Activated naive CD4-positive, alpha-beta T cell treated with anti-CD3 and anti-CD28 coated beads, Interleukin-2, amount 10 ng/mL, durations not matched to agents 7 days and 5 days (primary cell): ENCODE data around the gene CTNNBL1.

Experiments
- CTCF ChIA-PET: fragments of 350-600 bp; sonication (Branson Sonifier 250); formaldehyde crosslinking; loops from one replicate; lab custom pipeline; 2021; ENCODE audit warnings: antibody characterized with exemption; lab: Charles Lee
- DNase-seq: peaks from one replicate; pipeline ENCODE4 v3.0.0-alpha.2; 2020
- H3K27ac Mint-ChIP-seq: one replicate; pipeline ENCODE4 v1.8.0; 2021; ENCODE audit warnings: mild to moderate bottlenecking, moderate library complexity, mixed read lengths
- H3K27me3 Mint-ChIP-seq: one replicate; pipeline ENCODE4 v1.8.0; 2021; ENCODE audit warnings: mild to moderate bottlenecking, mixed read lengths
- H3K36me3 Mint-ChIP-seq: one replicate; pipeline ENCODE4 v1.8.0; 2021; ENCODE audit warnings: mixed read lengths
- H3K4me1 Mint-ChIP-seq: one replicate; pipeline ENCODE4 v1.8.0; 2021; ENCODE audit warnings: mixed read lengths
- H3K4me3 Mint-ChIP-seq: one replicate; pipeline ENCODE4 v1.8.0; 2021; ENCODE audit warnings: mild to moderate bottlenecking, moderate library complexity, mixed read lengths
- H3K9me3 Mint-ChIP-seq: one replicate; pipeline ENCODE4 v1.8.0; 2021; ENCODE audit warnings: mixed read lengths

CTNNBL1 gene

DNA sequence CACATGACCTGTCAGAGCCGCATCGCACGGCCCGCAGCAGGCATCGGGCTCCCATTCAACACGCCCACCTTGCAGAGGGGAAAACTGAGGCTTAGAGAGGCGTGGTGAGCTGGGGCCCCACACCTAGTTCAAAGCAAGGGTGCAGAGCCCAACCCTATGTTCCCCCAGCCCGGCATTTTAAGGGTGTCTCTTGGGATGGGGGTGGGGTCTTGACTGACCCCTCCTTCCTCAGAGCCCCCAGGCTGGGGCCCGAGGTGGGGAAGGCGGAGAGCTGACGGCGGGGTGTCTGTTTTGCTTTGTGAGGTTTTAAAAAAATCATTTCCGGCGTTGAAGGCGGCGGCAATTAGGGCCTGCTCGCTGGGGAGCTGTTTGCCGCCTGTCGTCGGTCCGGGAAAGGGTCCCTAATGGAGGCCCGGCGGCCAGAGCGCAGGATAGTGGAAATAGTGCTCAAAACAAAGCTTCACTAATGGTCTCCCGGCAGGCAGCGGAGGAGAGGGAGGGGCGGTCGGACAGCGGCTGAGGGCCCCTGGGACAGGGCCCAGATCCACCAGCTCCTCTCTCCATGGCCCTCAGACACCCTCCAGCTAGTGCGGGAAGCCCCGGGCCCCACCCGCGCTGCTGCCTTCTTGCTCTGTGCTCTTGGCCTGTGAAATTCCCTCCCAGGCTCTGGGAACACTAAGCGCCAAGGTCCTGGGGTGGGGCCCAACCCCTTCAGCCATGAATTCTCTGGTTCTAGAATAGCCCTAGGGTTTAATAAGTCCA lies 221.0 kb downstream of the CTNNBL1 start:
- CTCF ChIA-PET: interaction anchor here (0.5 to 1.5 kb wide), 4 partner anchors 12 to 459 kb away, joined by 3 to 5 read pairs (median 3); partner anchors contain the start of gene VSTM2L
- Mint-ChIP-seq H3K4me1 (peaks cover 18% of the 10 kb centered on the region), H3K27me3 (peaks cover 88% of the 10 kb centered on the region), H3K36me3 (no peaks in the 10 kb centered on the region), H3K27ac (no peak overlapping the region), H3K9me3 (no peaks in the 10 kb centered on the region), H3K4me3 (no peak overlapping the region)
- DNase-seq: peak; percentile 52

DNA sequence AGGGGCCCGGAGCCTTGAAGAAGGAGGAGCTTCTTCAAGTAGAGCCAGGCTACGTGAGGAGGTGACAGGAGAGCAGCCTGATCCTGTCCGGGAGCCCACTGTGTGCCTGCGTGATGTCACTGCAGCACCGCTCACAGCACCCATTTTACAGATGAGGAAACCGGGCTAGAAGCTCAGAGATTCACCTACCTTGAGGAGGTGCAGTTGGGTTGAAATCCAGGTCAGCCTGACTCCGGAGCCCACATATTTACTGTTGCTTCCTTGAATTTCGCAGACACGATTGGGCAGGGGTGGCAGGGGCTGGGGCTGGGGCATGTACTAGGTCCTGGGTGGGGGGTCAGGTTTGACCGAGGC lies 221.6 kb downstream of the CTNNBL1 start:
- Mint-ChIP-seq H3K36me3 (no peaks in the 10 kb centered on the region), H3K4me1 (peaks cover 18% of the 10 kb centered on the region), H3K9me3 (no peaks in the 10 kb centered on the region), H3K27me3 (peaks cover 90% of the 10 kb centered on the region), H3K4me3 (no peak overlapping the region), H3K27ac (no peak overlapping the region)
- CTCF ChIA-PET: interaction anchor here (0.9 to 1.5 kb wide), 3 partner anchors 13 to 77 kb away, joined by 3 to 5 read pairs (median 3); partner anchors contain the start of gene VSTM2L
- no peak for DNase-seq

DNA sequence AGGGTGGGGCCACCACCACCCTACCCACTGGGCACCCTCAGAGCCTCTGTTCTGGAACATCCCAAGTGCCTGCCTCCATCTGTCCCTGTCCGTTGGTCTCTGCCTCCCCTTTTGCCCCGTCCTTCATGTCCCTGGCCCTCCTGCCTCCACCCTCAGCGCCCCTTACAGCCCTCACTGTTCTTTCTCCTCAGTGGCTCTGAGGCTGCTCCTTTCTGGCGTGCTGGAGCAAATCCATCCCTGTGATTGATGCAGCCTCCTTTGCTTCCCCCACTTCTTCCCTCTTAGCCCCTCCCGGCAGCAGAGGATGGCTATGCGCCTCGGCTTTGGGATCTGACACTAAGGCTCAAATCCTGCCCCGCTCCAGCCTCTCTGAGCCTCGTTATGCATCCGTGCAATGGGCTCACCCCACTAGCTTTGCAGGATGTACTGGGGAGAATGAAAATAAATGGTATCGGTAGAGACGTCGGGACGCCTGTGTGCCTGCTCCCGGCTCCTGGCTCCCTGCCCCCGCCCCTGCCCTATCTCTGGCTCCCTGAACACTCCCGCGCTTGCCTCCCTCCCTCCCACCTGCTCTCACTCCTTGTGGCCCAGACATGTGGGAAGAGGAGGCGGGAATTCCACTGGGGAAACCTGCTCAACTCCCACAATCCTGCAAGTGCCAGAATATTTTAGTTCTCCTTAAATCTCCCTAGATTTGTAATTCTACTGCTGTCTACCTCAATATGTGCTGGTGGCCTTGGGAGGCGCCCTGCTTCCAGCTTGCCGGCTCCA lies 222.2 kb downstream of the CTNNBL1 start:
- DNase-seq: no peak
- Mint-ChIP-seq H3K27ac (no peak overlapping the region), H3K27me3 (peaks cover 84% of the 10 kb centered on the region), H3K9me3 (no peaks in the 10 kb centered on the region), H3K4me1 (peaks cover 18% of the 10 kb centered on the region), H3K4me3 (no peak overlapping the region), H3K36me3 (no peaks in the 10 kb centered on the region)
- CTCF ChIA-PET: interaction anchor here (0.9 to 1.5 kb wide), 3 partner anchors 13 to 77 kb away, joined by 3 to 5 read pairs (median 3); partner anchors contain the start of gene VSTM2L

DNA sequence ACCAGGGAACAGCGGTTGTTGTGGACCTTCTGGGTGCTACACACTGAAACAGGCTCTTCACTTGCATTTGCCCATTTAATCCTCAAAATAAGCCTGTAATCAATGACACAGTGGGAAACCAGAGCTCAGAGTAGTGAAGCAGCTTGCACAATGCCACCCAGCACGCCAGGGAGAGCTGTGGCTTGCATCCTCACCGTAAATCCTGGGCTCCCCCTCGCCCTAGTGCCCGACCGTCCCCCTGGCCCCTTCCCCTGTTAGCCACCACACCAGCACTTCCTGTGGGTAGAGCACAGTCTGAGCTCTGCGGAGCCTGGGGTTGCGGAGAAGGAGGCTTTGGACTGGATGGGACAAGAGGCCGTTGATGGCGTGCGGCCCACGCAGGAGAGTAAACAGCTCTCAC lies 223.6 kb downstream of the CTNNBL1 start:
- Mint-ChIP-seq H3K27me3 (peaks cover 72% of the 10 kb centered on the region), H3K27ac (no peak overlapping the region), H3K9me3 (no peaks in the 10 kb centered on the region), H3K4me3 (no peak overlapping the region), H3K36me3 (no peaks in the 10 kb centered on the region), H3K4me1 (peaks cover 18% of the 10 kb centered on the region)
- CTCF ChIA-PET: no interaction called here
- no peak for DNase-seq

DNA sequence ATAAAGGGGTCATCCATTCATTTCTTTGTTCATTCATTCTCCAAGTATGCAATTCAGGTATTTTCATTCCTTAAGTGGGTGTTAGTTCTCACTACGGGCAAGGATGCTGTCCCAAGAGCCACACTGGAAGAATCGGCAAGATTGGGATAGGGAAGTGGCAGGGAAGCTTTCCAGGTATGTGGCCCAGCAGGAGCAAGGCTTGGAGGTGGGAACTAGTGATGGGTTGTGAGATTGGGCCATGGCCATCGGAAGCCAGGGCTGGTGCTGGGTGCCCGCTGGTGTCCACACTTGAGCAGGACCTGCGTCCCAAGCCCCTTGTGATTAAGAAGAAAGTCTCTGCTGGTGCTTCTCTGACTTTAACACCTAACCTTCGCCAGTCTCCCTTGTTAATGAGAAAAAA lies 224.2 kb downstream of the CTNNBL1 start:
- CTCF ChIA-PET: no interaction called here
- no peak overlapping the region for H3K4me3 Mint-ChIP-seq
- peaks cover 68% of the 10 kb centered on the region for H3K27me3 Mint-ChIP-seq
- no peak for DNase-seq
- no peak overlapping the region for H3K27ac Mint-ChIP-seq
- H3K36me3 Mint-ChIP-seq: no peaks in the 10 kb centered on the region
- no peaks in the 10 kb centered on the region for H3K9me3 Mint-ChIP-seq
- peaks cover 18% of the 10 kb centered on the region for H3K4me1 Mint-ChIP-seq

DNA sequence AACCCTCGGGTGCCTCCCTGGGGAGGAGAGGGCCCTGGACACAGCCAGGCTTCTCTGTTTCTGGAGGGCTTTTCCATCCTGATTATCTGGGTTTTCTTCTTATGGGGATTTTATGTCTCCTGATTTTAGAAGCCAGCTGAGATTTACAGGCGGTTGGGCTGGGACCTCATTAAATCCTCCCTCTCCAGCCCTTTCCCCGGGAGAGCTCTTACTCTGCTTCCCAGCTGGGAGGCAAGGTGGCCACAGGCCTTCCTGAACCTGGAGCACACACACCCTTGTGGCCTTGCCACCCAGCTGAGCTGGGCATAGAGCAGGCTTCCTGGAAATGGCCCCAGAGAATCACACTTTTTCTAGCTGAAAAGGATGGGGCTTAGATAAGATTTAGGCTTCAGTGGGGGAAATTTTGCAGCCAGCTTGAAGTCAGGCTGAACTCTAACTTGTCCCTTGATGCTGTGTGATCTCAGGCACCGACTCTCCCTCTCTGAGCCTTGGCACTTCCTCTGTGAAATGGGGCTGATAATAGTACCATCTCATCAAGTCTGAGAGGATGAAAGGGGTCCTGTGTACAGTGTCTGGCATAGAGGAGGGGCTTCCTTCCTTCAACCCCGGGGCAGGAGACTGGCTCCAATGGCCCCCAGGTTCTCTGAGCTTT lies 225.7 kb downstream of the CTNNBL1 start:
- CTCF ChIA-PET: no interaction called here
- H3K9me3 Mint-ChIP-seq: no peaks in the 10 kb centered on the region

DNA sequence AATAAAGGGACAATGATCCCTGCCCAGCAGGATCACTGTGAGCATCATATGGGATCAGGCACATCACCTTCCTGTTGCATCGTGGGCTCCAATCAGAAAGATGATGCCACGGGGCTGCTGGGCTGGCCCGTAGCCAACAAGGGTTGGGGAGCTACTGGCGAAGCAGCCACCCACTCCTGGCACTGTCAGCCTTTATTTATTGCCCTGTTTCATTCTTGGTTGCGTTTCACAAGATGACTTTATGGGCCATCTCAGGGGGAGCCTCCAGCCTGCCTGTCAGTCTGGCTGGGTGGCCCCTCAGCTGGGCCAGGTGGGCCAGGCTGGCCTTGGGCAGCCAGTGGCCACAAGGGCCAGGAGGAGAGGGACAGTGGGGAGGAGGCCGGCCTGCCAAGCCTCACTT lies 226.4 kb downstream of the CTNNBL1 start:
- no peak for DNase-seq
- Mint-ChIP-seq H3K27ac (no peak overlapping the region), H3K4me3 (no peak overlapping the region)

More for the DNA sequence above, 225.7 kb downstream of the CTNNBL1 start:
- H3K36me3 Mint-ChIP-seq: no peaks in the 10 kb centered on the region
- no peak overlapping the region for H3K27ac Mint-ChIP-seq
- H3K27me3 Mint-ChIP-seq: peaks cover 60% of the 10 kb centered on the region
- DNase-seq: no peak
- no peak overlapping the region for H3K4me3 Mint-ChIP-seq
- peaks cover 11% of the 10 kb centered on the region for H3K4me1 Mint-ChIP-seq

DNA sequence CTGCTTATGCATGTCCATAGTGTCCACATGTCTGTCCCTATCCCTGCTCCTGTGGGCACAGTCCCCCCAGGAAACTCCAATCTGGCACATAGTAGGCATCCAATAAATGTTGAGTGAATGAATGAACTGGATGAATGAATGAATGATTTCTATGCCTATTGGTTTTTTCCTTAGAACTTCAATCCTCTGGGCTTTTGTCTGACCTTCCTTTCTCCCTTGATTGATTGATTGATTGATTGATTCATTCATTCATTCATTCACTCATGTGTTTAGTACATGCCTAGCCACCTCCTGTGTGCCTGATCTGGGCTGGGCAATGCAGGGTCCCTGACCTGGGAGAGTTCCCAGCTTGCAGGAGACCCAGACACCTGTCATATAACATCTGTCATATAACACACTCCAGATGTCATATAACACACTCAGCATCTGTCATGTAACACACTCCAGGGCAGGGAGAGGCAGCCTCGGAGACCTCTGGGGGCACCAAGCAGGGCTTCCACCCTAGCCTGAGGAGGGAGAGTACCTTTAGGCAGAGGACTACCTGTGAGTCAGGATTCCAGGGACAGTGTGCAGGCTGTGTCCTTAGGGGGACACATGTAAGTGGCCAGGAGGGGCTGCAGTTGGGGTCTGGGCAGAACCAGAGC lies 227.0 kb downstream of the CTNNBL1 start:
- peaks cover 6% of the 10 kb centered on the region for H3K4me1 Mint-ChIP-seq
- no peak for DNase-seq
- CTCF ChIA-PET: no interaction called here
- H3K36me3 Mint-ChIP-seq: no peaks in the 10 kb centered on the region
- peaks cover 50% of the 10 kb centered on the region for H3K27me3 Mint-ChIP-seq
- no peak overlapping the region for H3K4me3 Mint-ChIP-seq
- no peaks in the 10 kb centered on the region for H3K9me3 Mint-ChIP-seq
- no peak overlapping the region for H3K27ac Mint-ChIP-seq

More for the DNA sequence above, 226.4 kb downstream of the CTNNBL1 start:
- no peaks in the 10 kb centered on the region for H3K36me3 Mint-ChIP-seq
- H3K27me3 Mint-ChIP-seq: peaks cover 55% of the 10 kb centered on the region
- H3K4me1 Mint-ChIP-seq: peaks cover 6% of the 10 kb centered on the region
- CTCF ChIA-PET: no interaction called here
- H3K9me3 Mint-ChIP-seq: no peaks in the 10 kb centered on the region

DNA sequence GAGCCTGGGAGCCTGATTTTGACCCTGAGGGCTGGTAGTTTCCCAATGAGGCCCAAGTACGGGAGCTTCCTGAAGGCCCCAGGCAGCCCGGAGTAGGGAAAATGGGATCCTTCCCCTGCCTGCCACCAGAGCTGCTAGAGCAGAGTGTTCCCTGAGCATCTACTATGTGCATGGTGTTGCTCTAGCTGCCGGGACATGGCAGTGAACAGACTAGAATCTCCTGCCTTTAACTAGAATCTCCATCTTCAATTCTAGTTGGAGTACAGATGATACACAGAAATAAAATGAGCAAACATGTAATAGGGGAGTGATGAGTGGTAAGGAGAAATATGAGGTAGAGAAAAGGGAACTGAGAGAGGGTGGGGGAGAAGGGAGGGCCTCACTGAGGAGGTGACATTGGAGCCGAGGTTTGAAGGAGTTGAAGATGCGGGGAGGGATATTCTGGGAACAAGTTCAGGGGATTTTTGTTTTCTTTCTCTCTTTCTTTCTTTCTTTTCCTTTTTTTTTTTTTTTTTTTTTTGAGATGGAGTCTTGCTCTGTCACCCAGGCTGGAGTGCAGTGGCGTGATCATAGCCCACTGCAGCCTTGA lies 227.6 kb downstream of the CTNNBL1 start:
- no peak for DNase-seq
- CTCF ChIA-PET: no interaction called here
- H3K27ac Mint-ChIP-seq: no peak overlapping the region
- H3K4me1 Mint-ChIP-seq: peaks cover 3% of the 10 kb centered on the region
- H3K27me3 Mint-ChIP-seq: peaks cover 44% of the 10 kb centered on the region
- H3K36me3 Mint-ChIP-seq: no peaks in the 10 kb centered on the region
- H3K4me3 Mint-ChIP-seq: no peak overlapping the region
- H3K9me3 Mint-ChIP-seq: no peaks in the 10 kb centered on the region
